GM23338 (cell line): ENCODE results near the gene DUSP11. TPM values are rescaled to one million over a fixed set of nuclear protein-coding genes. Genes with fewer than 3 reads are reported as not detected.

Experiments
- ATAC-seq: fragments of 200-7000 bp; cut with Tn5 transposase; 3 replicates; pipeline ENCODE4 v1.9.1; 2020
- DNase-seq: peaks from one replicate; pipeline ENCODE4 v3.0.0-alpha.2; 2015; ENCODE audit warnings: low spot score
- H2AFZ ChIP-seq: fragments of 200-600 bp; sonication (generic); 2 replicates; pipeline ENCODE4 v1.8.0; 2016; ENCODE audit warnings: antibody characterized with exemption, mild to moderate bottlenecking, moderate library complexity
- H3F3A ChIP-seq: fragments of 200-600 bp; sonication (generic); replicated peaks from 2 replicates; pipeline ENCODE4 v1.8.0; 2017; ENCODE audit warnings: antibody characterized with exemption, mixed run types, low read depth
- H3K27ac ChIP-seq: fragments of 200-600 bp; sonication (generic); 2 replicates; pipeline ENCODE4 v1.6.1; 2016; ENCODE audit warnings: low read depth
- H3K27me3 ChIP-seq: fragments of 200-600 bp; sonication (generic); 2 replicates; pipeline ENCODE4 v1.8.0; 2016; ENCODE audit warnings: mild to moderate bottlenecking, mixed run types, moderate library complexity; ENCODE audit not compliant: insufficient read depth
- H3K36me3 ChIP-seq: fragments of 200-600 bp; sonication (generic); 2 replicates; pipeline ENCODE4 v1.8.0; 2016; ENCODE audit warnings: mild to moderate bottlenecking; ENCODE audit not compliant: insufficient read depth
- H3K4me1 ChIP-seq: fragments of 200-600 bp; sonication (generic); 2 replicates; pipeline ENCODE4 v1.8.0; 2016; ENCODE audit warnings: mild to moderate bottlenecking, moderate library complexity; ENCODE audit not compliant: insufficient read depth
- H3K4me2 ChIP-seq: fragments of 200-600 bp; sonication (generic); 2 replicates; pipeline ENCODE4 v1.7.1; 2017; ENCODE audit warnings: mixed run types
- H3K4me3 ChIP-seq: fragments of 200-600 bp; sonication (generic); 2 replicates; pipeline ENCODE4 v1.6.1; 2016; ENCODE audit warnings: mixed run types
- H3K79me2 ChIP-seq: fragments of 200-600 bp; sonication (generic); replicated peaks from 2 replicates; pipeline ENCODE4 v1.8.0; 2017; ENCODE audit warnings: mild to moderate bottlenecking; ENCODE audit not compliant: insufficient read depth
- H3K9me2 ChIP-seq: fragments of 200-600 bp; sonication (generic); 2 replicates; pipeline ENCODE4 v1.8.0; 2017; ENCODE audit not compliant: insufficient read depth
- H4K20me1 ChIP-seq: fragments of 200-600 bp; sonication (generic); replicated peaks from 2 replicates; pipeline ENCODE4 v1.8.0; 2017; ENCODE audit warnings: mild to moderate bottlenecking; ENCODE audit not compliant: insufficient read depth
- H3K27ac Mint-ChIP-seq: 2 replicates; pipeline ENCODE4 v1.8.0; 2020; ENCODE audit warnings: inconsistent platforms, mild to moderate bottlenecking, moderate library complexity, mixed read lengths
- H3K27me3 Mint-ChIP-seq: 3 replicates; pipeline ENCODE4 v1.8.0; 2022; ENCODE audit warnings: low read depth, mild to moderate bottlenecking, moderate library complexity, mixed read lengths, inconsistent platforms; ENCODE audit not compliant: insufficient read depth, poor library complexity
- H3K36me3 Mint-ChIP-seq: 3 replicates; pipeline ENCODE4 v1.8.0; 2021; ENCODE audit warnings: low read depth, mild to moderate bottlenecking, inconsistent platforms, moderate library complexity, mixed read lengths
- H3K4me1 Mint-ChIP-seq: 3 replicates; pipeline ENCODE4 v1.8.0; 2020; ENCODE audit warnings: mild to moderate bottlenecking, inconsistent platforms, mixed read lengths
- H3K4me3 Mint-ChIP-seq: 3 replicates; pipeline ENCODE4 v1.8.0; 2021; ENCODE audit warnings: moderate library complexity, mild to moderate bottlenecking, inconsistent platforms, mixed read lengths
- H3K9me3 Mint-ChIP-seq: 3 replicates; pipeline ENCODE4 v1.8.0; 2020; ENCODE audit warnings: moderate library complexity, mild to moderate bottlenecking, inconsistent platforms, mixed read lengths
- CREB1 ChIP-seq: fragments of 250-450 bp; sonication (Bioruptor Pico); IDR thresholded peaks from 2 replicates; pipeline ENCODE4 v1.5.0; 2020; ENCODE audit warnings: low read depth, mild to moderate bottlenecking, moderate library complexity
- EZH2 ChIP-seq: fragments of 200-600 bp; sonication (generic); IDR thresholded peaks from one replicate; pipeline ENCODE4 v1.8.0; 2017; ENCODE audit warnings: antibody characterized with exemption, mild to moderate bottlenecking, low read depth; ENCODE audit not compliant: unreplicated experiment
- EZH2phosphoT487 ChIP-seq: fragments of 200-600 bp; sonication (generic); IDR thresholded peaks from one replicate; pipeline ENCODE4 v1.8.1; 2018; ENCODE audit warnings: antibody characterized with exemption; ENCODE audit not compliant: unreplicated experiment
- JUNB ChIP-seq: IDR thresholded peaks from one replicate; pipeline ENCODE4 v1.6.1; 2016; ENCODE audit warnings: antibody characterized with exemption; ENCODE audit not compliant: unreplicated experiment
- NANOG ChIP-seq: IDR thresholded peaks from 2 replicates; pipeline ENCODE4 v1.6.1; 2016; ENCODE audit warnings: antibody characterized with exemption, borderline replicate concordance
- POLR2AphosphoS5 ChIP-seq: IDR thresholded peaks from 2 replicates; pipeline ENCODE4 v1.6.1; 2016; ENCODE audit warnings: antibody characterized with exemption, low read depth
- STAT1 ChIP-seq: IDR thresholded peaks from one replicate; pipeline ENCODE4 v1.6.1; 2016; ENCODE audit warnings: antibody characterized with exemption; ENCODE audit not compliant: unreplicated experiment
- ZNF114 ChIP-seq: fragments of 250-450 bp; sonication (Bioruptor Pico); IDR thresholded peaks from 2 replicates; pipeline ENCODE4 v1.5.0; 2020; ENCODE audit warnings: mild to moderate bottlenecking, moderate library complexity
- ZNF331 ChIP-seq: fragments of 250-450 bp; sonication (Bioruptor Pico); IDR thresholded peaks from 2 replicates; pipeline ENCODE4 v1.5.0; 2020; ENCODE audit warnings: low read depth, mild to moderate bottlenecking, moderate library complexity
- polyA plus RNA-seq: library from polyadenylated mRNA; unstranded; fragments of >200 nt; fragmentation: Nextera tagmentation; extraction: Ambion mirVana; gene quantifications from 2 replicates; pipeline ENCODE4 v1.2.1, GENCODE V29; 2016
- total RNA-seq: library from RNA; depleted of rRNA; stranded (reverse); fragments of >200 nt; shearing (Covaris generic); gene quantifications from 2 replicates; pipeline ENCODE4 v1.2.3, GENCODE V29; 2014
- TF ChIP-seq, protein P1 (sequence below), 2 experiments: fragments of 200-600 bp in 1 of 2; sonication (generic) in 1 of 2; conservative IDR thresholded peaks; 2 replicates each; pipeline versions ENCODE4 v1.5.1 to v1.6.1; 2016 to 2017; ENCODE audit warnings: antibody characterized with exemption in 2 of 2, low read depth in 2 of 2, mild to moderate bottlenecking in 2 of 2, moderate library complexity in 1 of 2
- TF ChIP-seq, protein P2 (sequence below): IDR thresholded peaks from 2 replicates; pipeline ENCODE4 v1.6.1; 2016; ENCODE audit warnings: antibody characterized with exemption
- TF ChIP-seq, protein P3 (sequence below): fragments of 250-450 bp; sonication (Bioruptor Pico); IDR thresholded peaks from 2 replicates; pipeline ENCODE4 v1.5.0; 2020; ENCODE audit warnings: mild to moderate bottlenecking, moderate library complexity
- TF ChIP-seq, protein P4 (sequence below): IDR thresholded peaks from one replicate; pipeline ENCODE4 v1.6.1; 2018; ENCODE audit warnings: antibody characterized with exemption; ENCODE audit not compliant: unreplicated experiment

The DUSP11 gene
- total and polyA plus RNA-seq, 2 experiments from 2014 or later = 21.0 to 23.3 TPM

DNA sequence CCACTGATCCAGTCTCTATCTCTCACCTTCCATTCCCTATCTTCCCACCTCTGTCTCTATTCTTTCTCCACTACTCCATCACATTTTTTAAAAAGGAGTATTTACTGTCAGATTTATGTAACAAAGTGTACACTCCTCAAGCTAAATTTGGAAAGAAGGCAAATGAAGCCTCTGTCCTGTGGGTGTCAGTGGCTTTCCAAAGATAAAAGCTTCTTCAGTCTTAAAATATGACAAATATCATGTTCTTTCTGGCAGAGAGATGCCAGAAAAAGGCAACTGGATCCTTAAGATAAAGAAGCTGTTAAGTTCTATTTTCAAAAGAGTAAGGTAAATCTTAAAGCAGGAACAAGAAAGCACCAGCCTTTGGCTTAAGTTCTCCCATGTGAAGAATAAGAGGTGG lies 7.1 kb downstream of the DUSP11 start:
- DNase-seq (no peak), ATAC-seq (no peak)
- H3K27me3 Mint-ChIP-seq = no peaks in the 10 kb centered on the region
- no peaks in the 10 kb centered on the region for H3K9me3 Mint-ChIP-seq
- H3K4me1 Mint-ChIP-seq = no peaks in the 10 kb centered on the region
- no peaks in the 10 kb centered on the region for H3K27me3 ChIP-seq
- TF ChIP-seq JUNB (no peak), EZH2phosphoT487 (no peak), STAT1 (no peak), ZNF331 (CRISPR knock-in tag) (no peak), ZNF114 (CRISPR knock-in tag) (no peak), NANOG (no peak), CREB1 (CRISPR knock-in tag) (no peak), EZH2 (no peak), POLR2AphosphoS5 (no peak)
- TF ChIP-seq, protein P1, sequence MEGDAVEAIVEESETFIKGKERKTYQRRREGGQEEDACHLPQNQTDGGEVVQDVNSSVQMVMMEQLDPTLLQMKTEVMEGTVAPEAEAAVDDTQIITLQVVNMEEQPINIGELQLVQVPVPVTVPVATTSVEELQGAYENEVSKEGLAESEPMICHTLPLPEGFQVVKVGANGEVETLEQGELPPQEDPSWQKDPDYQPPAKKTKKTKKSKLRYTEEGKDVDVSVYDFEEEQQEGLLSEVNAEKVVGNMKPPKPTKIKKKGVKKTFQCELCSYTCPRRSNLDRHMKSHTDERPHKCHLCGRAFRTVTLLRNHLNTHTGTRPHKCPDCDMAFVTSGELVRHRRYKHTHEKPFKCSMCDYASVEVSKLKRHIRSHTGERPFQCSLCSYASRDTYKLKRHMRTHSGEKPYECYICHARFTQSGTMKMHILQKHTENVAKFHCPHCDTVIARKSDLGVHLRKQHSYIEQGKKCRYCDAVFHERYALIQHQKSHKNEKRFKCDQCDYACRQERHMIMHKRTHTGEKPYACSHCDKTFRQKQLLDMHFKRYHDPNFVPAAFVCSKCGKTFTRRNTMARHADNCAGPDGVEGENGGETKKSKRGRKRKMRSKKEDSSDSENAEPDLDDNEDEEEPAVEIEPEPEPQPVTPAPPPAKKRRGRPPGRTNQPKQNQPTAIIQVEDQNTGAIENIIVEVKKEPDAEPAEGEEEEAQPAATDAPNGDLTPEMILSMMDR (conservative IDR thresholded peaks at IDR 0.05; ENCODE audit: low read depth in 2 of 2) = no peak
- TF ChIP-seq, protein P2, sequence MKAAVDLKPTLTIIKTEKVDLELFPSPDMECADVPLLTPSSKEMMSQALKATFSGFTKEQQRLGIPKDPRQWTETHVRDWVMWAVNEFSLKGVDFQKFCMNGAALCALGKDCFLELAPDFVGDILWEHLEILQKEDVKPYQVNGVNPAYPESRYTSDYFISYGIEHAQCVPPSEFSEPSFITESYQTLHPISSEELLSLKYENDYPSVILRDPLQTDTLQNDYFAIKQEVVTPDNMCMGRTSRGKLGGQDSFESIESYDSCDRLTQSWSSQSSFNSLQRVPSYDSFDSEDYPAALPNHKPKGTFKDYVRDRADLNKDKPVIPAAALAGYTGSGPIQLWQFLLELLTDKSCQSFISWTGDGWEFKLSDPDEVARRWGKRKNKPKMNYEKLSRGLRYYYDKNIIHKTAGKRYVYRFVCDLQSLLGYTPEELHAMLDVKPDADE = no peak
- TF ChIP-seq, protein P3, sequence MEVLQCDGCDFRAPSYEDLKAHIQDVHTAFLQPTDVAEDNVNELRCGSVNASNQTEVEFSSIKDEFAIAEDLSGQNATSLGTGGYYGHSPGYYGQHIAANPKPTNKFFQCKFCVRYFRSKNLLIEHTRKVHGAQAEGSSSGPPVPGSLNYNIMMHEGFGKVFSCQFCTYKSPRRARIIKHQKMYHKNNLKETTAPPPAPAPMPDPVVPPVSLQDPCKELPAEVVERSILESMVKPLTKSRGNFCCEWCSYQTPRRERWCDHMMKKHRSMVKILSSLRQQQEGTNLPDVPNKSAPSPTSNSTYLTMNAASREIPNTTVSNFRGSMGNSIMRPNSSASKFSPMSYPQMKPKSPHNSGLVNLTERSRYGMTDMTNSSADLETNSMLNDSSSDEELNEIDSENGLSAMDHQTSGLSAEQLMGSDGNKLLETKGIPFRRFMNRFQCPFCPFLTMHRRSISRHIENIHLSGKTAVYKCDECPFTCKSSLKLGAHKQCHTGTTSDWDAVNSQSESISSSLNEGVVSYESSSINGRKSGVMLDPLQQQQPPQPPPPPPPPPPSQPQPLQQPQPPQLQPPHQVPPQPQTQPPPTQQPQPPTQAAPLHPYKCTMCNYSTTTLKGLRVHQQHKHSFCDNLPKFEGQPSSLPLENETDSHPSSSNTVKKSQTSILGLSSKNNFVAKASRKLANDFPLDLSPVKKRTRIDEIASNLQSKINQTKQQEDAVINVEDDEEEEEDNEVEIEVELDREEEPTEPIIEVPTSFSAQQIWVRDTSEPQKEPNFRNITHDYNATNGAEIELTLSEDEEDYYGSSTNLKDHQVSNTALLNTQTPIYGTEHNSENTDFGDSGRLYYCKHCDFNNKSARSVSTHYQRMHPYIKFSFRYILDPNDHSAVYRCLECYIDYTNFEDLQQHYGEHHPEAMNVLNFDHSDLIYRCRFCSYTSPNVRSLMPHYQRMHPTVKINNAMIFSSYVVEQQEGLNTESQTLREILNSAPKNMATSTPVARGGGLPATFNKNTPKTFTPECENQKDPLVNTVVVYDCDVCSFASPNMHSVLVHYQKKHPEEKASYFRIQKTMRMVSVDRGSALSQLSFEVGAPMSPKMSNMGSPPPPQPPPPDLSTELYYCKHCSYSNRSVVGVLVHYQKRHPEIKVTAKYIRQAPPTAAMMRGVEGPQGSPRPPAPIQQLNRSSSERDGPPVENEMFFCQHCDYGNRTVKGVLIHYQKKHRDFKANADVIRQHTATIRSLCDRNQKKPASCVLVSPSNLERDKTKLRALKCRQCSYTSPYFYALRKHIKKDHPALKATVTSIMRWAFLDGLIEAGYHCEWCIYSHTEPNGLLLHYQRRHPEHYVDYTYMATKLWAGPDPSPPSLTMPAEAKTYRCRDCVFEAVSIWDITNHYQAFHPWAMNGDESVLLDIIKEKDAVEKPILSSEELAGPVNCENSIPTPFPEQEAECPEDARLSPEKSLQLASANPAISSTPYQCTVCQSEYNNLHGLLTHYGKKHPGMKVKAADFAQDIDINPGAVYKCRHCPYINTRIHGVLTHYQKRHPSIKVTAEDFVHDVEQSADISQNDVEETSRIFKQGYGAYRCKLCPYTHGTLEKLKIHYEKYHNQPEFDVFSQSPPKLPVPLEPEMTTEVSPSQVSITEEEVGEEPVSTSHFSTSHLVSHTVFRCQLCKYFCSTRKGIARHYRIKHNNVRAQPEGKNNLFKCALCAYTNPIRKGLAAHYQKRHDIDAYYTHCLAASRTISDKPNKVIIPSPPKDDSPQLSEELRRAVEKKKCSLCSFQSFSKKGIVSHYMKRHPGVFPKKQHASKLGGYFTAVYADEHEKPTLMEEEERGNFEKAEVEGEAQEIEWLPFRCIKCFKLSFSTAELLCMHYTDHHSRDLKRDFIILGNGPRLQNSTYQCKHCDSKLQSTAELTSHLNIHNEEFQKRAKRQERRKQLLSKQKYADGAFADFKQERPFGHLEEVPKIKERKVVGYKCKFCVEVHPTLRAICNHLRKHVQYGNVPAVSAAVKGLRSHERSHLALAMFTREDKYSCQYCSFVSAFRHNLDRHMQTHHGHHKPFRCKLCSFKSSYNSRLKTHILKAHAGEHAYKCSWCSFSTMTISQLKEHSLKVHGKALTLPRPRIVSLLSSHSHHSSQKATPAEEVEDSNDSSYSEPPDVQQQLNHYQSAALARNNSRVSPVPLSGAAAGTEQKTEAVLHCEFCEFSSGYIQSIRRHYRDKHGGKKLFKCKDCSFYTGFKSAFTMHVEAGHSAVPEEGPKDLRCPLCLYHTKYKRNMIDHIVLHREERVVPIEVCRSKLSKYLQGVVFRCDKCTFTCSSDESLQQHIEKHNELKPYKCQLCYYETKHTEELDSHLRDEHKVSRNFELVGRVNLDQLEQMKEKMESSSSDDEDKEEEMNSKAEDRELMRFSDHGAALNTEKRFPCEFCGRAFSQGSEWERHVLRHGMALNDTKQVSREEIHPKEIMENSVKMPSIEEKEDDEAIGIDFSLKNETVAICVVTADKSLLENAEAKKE (CRISPR knock-in tag) = no peak
- TF ChIP-seq, protein P4, sequence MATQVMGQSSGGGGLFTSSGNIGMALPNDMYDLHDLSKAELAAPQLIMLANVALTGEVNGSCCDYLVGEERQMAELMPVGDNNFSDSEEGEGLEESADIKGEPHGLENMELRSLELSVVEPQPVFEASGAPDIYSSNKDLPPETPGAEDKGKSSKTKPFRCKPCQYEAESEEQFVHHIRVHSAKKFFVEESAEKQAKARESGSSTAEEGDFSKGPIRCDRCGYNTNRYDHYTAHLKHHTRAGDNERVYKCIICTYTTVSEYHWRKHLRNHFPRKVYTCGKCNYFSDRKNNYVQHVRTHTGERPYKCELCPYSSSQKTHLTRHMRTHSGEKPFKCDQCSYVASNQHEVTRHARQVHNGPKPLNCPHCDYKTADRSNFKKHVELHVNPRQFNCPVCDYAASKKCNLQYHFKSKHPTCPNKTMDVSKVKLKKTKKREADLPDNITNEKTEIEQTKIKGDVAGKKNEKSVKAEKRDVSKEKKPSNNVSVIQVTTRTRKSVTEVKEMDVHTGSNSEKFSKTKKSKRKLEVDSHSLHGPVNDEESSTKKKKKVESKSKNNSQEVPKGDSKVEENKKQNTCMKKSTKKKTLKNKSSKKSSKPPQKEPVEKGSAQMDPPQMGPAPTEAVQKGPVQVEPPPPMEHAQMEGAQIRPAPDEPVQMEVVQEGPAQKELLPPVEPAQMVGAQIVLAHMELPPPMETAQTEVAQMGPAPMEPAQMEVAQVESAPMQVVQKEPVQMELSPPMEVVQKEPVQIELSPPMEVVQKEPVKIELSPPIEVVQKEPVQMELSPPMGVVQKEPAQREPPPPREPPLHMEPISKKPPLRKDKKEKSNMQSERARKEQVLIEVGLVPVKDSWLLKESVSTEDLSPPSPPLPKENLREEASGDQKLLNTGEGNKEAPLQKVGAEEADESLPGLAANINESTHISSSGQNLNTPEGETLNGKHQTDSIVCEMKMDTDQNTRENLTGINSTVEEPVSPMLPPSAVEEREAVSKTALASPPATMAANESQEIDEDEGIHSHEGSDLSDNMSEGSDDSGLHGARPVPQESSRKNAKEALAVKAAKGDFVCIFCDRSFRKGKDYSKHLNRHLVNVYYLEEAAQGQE = no peak
- no peaks in the 10 kb centered on the region for H3K79me2 ChIP-seq
- no peaks in the 10 kb centered on the region for H3K9me2 ChIP-seq
- H4K20me1 ChIP-seq = peaks cover 2% of the 10 kb centered on the region
- no peak overlapping the region for H3K4me3 Mint-ChIP-seq
- H3K4me1 ChIP-seq = no peaks in the 10 kb centered on the region
- H3K36me3 Mint-ChIP-seq = peaks cover 65% of the 10 kb centered on the region
- no peaks in the 10 kb centered on the region for H3F3A ChIP-seq
- H3K4me3 ChIP-seq = no peak overlapping the region
- H3K27ac Mint-ChIP-seq = no peak overlapping the region
- H3K27ac ChIP-seq = no peak overlapping the region
- H2AFZ ChIP-seq = no peak overlapping the region
- no peak overlapping the region for H3K4me2 ChIP-seq
- H3K36me3 ChIP-seq = peaks cover 39% of the 10 kb centered on the region
